Skeletal muscle tissue (tissue), 4 donors: ENCODE measurements around the gene SHROOM3. TPM values are rescaled to one million over a fixed set of nuclear protein-coding genes. Genes with fewer than 3 reads are reported as not detected.

Experiments used
- H3K27ac ChIP-seq: one replicate; pipeline ENCODE4 v1.7.0; 2013; ENCODE audit warnings: mild to moderate bottlenecking, low read depth, low read length, inconsistent platforms
- H3K27me3 ChIP-seq, 3 donors: one replicate each; pipeline ENCODE4 v1.7.0; 2013; ENCODE audit warnings: low read length in 3 of 3; ENCODE audit not compliant: control insufficient read depth in 3 of 3, insufficient read depth in 3 of 3
- H3K36me3 ChIP-seq, 3 donors: one replicate each; pipeline ENCODE4 v1.7.0; 2013; ENCODE audit warnings: low read length in 3 of 3; ENCODE audit not compliant: control insufficient read depth in 3 of 3, insufficient read depth in 3 of 3
- H3K4me1 ChIP-seq, 3 donors: one replicate each; pipeline ENCODE4 v1.7.0; 2013; ENCODE audit warnings: low read length in 3 of 3, mild to moderate bottlenecking in 3 of 3; ENCODE audit not compliant: control insufficient read depth in 3 of 3, insufficient read depth in 3 of 3
- H3K4me3 ChIP-seq, 3 donors: one replicate each; pipeline ENCODE4 v1.7.0; 2013; ENCODE audit warnings: low read length in 3 of 3
- H3K9ac ChIP-seq, 3 donors: one replicate each; pipeline ENCODE4 v1.7.0; 2013; ENCODE audit warnings: low read length in 3 of 3, mild to moderate bottlenecking in 3 of 3, moderate library complexity in 2 of 3, low read depth in 1 of 3
- H3K9me3 ChIP-seq, 3 donors: one replicate each; pipeline ENCODE4 v1.7.0; 2013; ENCODE audit warnings: low read length in 3 of 3; ENCODE audit not compliant: control insufficient read depth in 3 of 3
- total RNA-seq: library from RNA; depleted of rRNA; stranded (reverse); fragments of >200 nt; gene quantifications from one replicate; pipeline ENCODE4 v1.2.3, GENCODE V29; 2014
- donor health status: Osteomylitis.

SHROOM3 gene
- total RNA-seq, 1 donor from 2014 or later: 21.4 TPM

DNA sequence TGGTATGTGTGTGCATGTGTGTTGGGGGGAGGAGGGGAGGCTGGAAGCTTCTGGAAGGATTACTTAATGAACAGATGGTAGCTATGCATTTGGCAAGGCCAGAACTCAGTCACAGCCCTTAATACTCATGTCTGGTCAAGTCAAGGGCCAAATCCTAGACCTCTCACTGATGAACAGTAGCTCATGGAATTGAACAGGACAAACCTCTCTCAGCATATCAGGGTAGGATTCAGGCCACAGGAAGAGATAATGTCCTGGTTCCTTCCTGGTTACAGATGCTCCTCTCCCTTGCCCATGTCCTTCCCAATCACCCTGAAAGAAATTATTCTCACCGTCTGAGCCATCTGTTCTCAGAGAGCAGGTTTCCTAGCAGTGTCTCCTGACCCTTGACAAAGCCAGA is 297.2 kb downstream of the SHROOM3 start:
- no peaks in the 10 kb centered on the region for H3K27me3 ChIP-seq
- H3K4me3 ChIP-seq: no peak overlapping the region
- no peak overlapping the region for H3K27ac ChIP-seq
- no peaks in the 10 kb centered on the region for H3K4me1 ChIP-seq
- no peaks in the 10 kb centered on the region for H3K36me3 ChIP-seq
- H3K9me3 ChIP-seq: no peaks in the 10 kb centered on the region
- no peak overlapping the region for H3K9ac ChIP-seq

DNA sequence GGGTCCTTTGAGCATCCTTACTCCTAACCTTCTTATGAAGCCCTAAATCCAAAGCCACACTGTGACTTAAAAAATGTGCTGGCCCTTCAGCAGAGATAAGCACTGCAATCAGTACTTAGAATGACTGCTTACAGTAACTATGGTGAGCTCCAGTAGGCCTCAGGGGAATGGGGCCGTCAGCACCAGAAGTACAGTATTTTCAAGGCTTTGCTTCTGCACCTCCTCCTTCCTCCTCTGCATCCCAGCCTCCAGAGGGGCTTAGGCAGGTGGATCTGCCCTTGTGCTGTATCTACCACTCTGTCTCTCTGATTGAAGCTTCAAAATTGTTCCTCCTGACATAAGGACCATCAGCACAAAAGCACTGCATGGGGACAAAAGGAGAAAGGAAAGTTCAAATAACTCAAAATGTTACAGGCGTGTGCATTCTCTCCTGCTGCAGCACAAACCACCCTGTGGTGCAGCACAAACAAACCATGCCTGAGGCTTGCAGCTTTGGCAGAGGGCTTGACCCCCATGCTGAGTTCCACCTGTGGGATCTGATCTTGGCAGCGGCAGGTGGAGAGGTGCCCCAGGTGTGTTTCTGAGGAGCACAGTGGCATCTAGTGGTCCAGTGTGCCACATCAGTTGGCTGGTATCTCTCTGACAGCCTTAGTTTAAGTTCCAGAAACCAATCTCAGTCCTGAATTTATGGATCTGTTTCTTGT is 298.2 kb downstream of the SHROOM3 start:
- Histone ChIP-seq H3K27me3 (no peaks in the 10 kb centered on the region), H3K36me3 (no peaks in the 10 kb centered on the region), H3K9ac (no peak overlapping the region), H3K4me3 (no peak overlapping the region), H3K27ac (no peak overlapping the region), H3K4me1 (peaks cover 0 to 4% (median under 1%) of the 10 kb centered on the region in 3 donors), H3K9me3 (no peaks in the 10 kb centered on the region)

DNA sequence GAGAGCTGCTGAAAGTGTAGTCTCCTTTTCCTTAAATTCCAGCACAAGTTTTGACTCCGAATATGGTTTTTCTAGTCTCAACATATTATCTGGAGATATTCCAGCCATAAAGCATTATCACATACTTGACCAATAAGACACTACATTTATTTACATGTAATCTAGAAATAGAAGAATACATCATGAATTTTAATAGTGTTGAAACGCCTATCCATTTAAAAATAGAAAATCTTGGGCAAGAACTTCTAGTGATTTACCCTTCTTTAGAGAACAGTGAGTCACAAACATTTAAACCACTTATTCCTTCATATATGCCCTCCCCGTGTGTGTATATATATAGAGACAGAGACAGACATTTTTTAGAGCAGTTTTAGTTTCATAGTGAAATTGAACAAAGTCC is 301.4 kb downstream of the SHROOM3 start:
- Histone ChIP-seq H3K9ac (no peak overlapping the region), H3K4me3 (no peak overlapping the region), H3K27me3 (no peaks in the 10 kb centered on the region), H3K36me3 (no peaks in the 10 kb centered on the region), H3K9me3 (no peaks in the 10 kb centered on the region), H3K27ac (no peak overlapping the region), H3K4me1 (peaks cover 0 to 6% (median 5%) of the 10 kb centered on the region in 3 donors)

DNA sequence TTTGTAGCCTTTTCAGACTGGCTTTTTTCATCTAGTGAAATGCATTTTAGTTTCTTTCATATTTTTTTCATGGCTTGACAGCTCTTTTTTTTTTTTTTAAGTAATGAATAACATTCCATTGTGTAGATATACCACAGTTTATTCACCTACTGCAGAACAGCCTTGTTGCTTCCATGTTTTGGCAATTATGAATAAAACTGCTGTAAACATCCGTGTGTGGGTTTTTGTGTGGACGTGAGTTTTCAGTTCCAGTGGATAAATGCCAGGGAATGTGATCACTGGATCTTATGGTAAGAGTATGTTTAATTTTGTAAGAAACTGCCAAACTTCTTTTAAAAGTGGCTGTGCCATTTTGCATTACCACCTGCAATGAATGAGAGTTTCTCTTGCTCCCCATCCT is 302.2 kb downstream of the SHROOM3 start:
- H3K9ac ChIP-seq: no peak overlapping the region
- no peak overlapping the region for H3K27ac ChIP-seq
- no peak overlapping the region for H3K4me3 ChIP-seq
- peaks cover 0 to 6% (median 5%) of the 10 kb centered on the region in 3 donors for H3K4me1 ChIP-seq
- H3K36me3 ChIP-seq: no peaks in the 10 kb centered on the region
- H3K27me3 ChIP-seq: no peaks in the 10 kb centered on the region
- H3K9me3 ChIP-seq: no peaks in the 10 kb centered on the region

DNA sequence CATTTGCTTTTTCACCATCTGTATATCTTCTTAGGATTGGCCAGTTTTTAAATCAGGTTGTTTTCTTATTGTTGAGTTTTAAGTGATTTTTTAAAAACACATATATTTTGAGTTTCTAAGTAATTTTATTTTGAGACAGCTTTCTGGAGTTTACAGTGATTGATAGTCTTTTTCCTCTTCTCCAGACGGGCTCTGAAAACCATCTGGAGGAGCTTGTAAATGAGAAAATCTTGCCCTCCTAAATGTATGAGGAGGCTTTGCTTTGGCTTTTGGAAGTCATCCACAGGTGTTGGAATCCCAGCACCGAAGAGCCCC is 302.7 kb downstream of the SHROOM3 start:
- Histone ChIP-seq H3K9ac (no peak overlapping the region), H3K4me3 (no peak overlapping the region), H3K36me3 (no peaks in the 10 kb centered on the region), H3K27ac (no peak overlapping the region), H3K9me3 (no peaks in the 10 kb centered on the region), H3K27me3 (no peaks in the 10 kb centered on the region), H3K4me1 (peaks cover 0 to 6% (median 5%) of the 10 kb centered on the region in 3 donors)

DNA sequence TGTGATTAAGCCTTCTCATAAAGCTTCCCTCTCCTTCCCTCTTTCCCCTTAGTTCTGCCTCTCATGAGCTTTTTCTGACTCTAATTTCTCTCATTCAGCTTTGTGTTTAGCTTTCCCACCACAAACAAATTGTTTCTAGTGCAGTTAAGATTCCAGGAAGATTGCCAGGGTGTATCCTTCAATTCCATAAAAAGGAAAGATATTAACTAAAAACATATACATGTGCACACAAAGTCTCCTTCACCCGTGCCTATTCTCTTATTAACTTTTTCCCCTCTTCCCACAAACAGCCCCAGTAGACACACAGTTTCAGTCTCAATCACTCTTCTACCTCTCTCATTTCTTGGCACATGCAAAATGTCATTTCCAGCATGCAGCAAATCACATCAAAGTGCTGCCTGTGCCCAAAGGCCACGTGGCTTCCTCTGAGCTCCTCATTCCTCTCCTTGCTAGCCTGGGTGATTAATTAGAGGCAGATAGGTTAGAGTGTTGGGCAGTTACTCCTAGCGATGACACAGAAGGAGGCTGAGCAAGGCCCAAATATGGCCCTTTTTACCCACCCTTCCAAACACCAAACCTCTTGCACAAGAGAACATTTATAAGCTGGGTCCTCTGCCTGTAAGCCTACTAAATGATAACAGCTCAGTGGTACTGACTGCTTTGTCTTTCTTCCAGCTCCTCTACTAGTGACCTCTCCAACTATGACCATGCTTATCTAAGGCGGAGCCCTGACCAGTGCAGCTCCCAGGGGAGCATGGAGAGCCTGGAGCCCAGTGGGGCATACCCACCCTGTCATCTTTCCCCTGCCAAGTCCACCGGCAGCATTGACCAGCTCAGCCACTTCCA is 303.3 kb downstream of the SHROOM3 start:
- Histone ChIP-seq H3K9ac (no peak overlapping the region), H3K4me1 (peaks cover 0 to 6% (median 5%) of the 10 kb centered on the region in 3 donors), H3K27ac (no peak overlapping the region), H3K36me3 (no peaks in the 10 kb centered on the region), H3K9me3 (no peaks in the 10 kb centered on the region), H3K4me3 (no peak overlapping the region), H3K27me3 (no peaks in the 10 kb centered on the region)

DNA sequence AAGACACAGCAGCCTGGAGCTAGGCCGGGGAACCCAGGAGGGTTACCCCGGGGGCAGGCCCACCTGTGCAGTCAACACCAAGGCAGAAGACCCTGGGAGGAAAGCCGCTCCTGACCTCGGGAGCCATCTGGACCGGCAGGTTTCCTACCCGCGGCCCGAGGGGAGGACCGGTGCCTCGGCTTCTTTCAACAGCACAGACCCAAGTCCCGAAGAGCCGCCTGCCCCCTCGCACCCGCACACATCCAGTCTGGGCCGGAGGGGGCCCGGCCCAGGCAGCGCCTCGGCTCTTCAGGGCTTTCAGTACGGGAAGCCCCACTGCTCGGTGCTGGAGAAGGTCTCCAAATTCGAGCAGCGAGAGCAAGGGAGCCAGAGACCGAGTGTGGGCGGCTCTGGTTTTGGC is 305.2 kb downstream of the SHROOM3 start:
- no peaks in the 10 kb centered on the region for H3K36me3 ChIP-seq
- H3K27me3 ChIP-seq: no peaks in the 10 kb centered on the region
- peaks cover 0 to 6% (median 5%) of the 10 kb centered on the region in 3 donors for H3K4me1 ChIP-seq
- no peak overlapping the region for H3K27ac ChIP-seq
- H3K4me3 ChIP-seq: no peak overlapping the region
- no peaks in the 10 kb centered on the region for H3K9me3 ChIP-seq
- H3K9ac ChIP-seq: no peak overlapping the region

DNA sequence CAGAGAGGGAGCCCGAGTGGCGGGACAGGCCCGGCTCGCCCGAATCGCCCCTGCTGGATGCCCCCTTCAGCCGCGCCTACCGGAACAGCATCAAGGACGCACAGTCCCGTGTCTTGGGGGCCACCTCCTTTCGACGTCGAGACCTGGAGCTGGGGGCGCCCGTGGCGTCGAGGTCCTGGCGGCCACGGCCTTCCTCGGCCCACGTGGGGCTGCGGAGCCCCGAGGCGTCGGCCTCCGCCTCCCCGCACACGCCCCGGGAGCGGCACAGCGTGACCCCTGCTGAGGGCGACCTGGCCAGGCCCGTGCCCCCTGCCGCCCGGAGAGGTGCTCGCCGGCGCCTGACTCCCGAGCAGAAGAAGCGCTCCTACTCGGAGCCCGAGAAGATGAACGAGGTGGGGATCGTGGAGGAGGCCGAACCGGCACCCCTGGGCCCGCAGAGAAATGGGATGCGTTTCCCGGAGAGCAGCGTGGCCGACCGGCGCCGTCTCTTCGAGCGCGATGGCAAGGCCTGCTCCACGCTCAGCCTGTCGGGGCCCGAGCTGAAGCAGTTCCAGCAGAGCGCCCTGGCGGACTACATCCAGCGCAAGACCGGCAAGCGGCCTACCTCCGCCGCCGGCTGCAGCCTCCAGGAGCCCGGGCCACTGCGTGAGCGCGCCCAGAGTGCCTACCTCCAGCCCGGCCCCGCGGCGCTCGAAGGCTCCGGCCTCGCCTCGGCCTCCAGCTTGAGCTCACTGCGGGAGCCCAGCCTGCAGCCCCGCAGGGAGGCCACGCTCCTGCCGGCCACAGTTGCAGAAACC is 306.0 kb downstream of the SHROOM3 start:
- Histone ChIP-seq H3K9ac (no peak overlapping the region), H3K27me3 (no peaks in the 10 kb centered on the region), H3K4me3 (no peak overlapping the region), H3K36me3 (no peaks in the 10 kb centered on the region), H3K27ac (no peak overlapping the region), H3K4me1 (peaks cover 0 to 6% (median 5%) of the 10 kb centered on the region in 3 donors), H3K9me3 (no peaks in the 10 kb centered on the region)

DNA sequence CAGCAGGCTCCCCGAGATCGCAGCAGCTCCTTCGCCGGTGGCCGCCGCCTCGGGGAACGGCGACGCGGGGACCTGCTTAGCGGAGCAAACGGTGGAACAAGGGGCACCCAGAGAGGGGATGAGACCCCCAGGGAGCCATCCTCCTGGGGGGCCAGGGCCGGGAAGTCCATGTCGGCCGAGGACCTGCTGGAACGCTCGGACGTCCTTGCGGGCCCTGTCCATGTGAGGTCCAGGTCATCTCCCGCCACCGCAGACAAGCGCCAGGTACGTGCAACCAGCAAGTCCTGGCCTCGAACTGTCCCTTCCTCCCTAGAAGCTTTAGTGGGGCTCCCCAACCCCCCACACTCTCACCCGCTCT is 306.6 kb downstream of the SHROOM3 start:
- no peaks in the 10 kb centered on the region for H3K9me3 ChIP-seq
- H3K4me3 ChIP-seq: no peak overlapping the region
- H3K27ac ChIP-seq: no peak overlapping the region
- no peak overlapping the region for H3K9ac ChIP-seq
- no peaks in the 10 kb centered on the region for H3K27me3 ChIP-seq
- no peaks in the 10 kb centered on the region for H3K36me3 ChIP-seq
- H3K4me1 ChIP-seq: peaks cover 0 to 6% (median 5%) of the 10 kb centered on the region in 3 donors
